Activated B cell treated with CpG ODN at 0.5 μM for 24 hours (primary cell): ENCODE data around the gene CLDN20. TPM values are rescaled to one million over a fixed set of nuclear protein-coding genes. Genes with fewer than 3 reads are reported as not detected.

Experiments used
- ATAC-seq: fragments of 200-7000 bp; cut with Tn5 transposase; one replicate; pipeline ENCODE4 v1.10.0; 2021; ENCODE audit warnings: low read depth, mild to moderate bottlenecking, moderate library complexity
- CTCF ChIA-PET: fragments of 350-600 bp; sonication (Branson Sonifier 250); formaldehyde crosslinking; loops from one replicate; lab custom pipeline; 2021; ENCODE audit warnings: antibody characterized with exemption; lab: Charles Lee
- POLR2A ChIA-PET: fragments of 350-600 bp; sonication (Branson Sonifier 250); formaldehyde crosslinking; loops from one replicate; lab custom pipeline; 2021; ENCODE audit warnings: antibody characterized with exemption; lab: Charles Lee
- DNase-seq: peaks from one replicate; pipeline ENCODE4 v3.0.0; 2022
- H3K27ac Mint-ChIP-seq: one replicate; pipeline ENCODE4 v1.8.0; 2020; ENCODE audit warnings: mixed read lengths
- H3K27me3 Mint-ChIP-seq: one replicate; pipeline ENCODE4 v1.8.0; 2021; ENCODE audit warnings: mixed read lengths
- H3K36me3 Mint-ChIP-seq: one replicate; pipeline ENCODE4 v1.8.0; 2021; ENCODE audit warnings: low read depth, mixed read lengths
- H3K4me1 Mint-ChIP-seq: one replicate; pipeline ENCODE4 v1.8.0; 2021; ENCODE audit warnings: mixed read lengths
- H3K4me3 Mint-ChIP-seq: one replicate; pipeline ENCODE4 v1.8.0; 2020; ENCODE audit warnings: mild to moderate bottlenecking, mixed read lengths
- H3K9me3 Mint-ChIP-seq: one replicate; pipeline ENCODE4 v1.8.0; 2020; ENCODE audit warnings: mixed read lengths
- CTCF ChIP-seq: fragments of 200-600 bp; IDR thresholded peaks from one replicate; pipeline ENCODE4 v1.8.0; 2022; ENCODE audit warnings: antibody characterized with exemption, mild to moderate bottlenecking
- intact Hi-C: fragments of 100-400 bp; cut with micrococcal nuclease; formaldehyde crosslinking; loops from one replicate; pipeline ENCODE4 v1.15.1; 2024
- total RNA-seq: library from RNA; stranded (reverse); gene quantifications from 2 replicates; pipeline ENCODE4 v1.2.3, GENCODE V29; 2022

CLDN20 gene
- total RNA-seq, 1 donor from 2014 or later = not detected

- POLR2A ChIA-PET = no interaction called here
- no peaks in the 10 kb centered on the region for H3K36me3 Mint-ChIP-seq
- H3K4me1 Mint-ChIP-seq = peaks cover 3% of the 10 kb centered on the region
- TF ChIP-seq CTCF = no peak
- H3K27ac Mint-ChIP-seq = no peak overlapping the region
- H3K9me3 Mint-ChIP-seq = no peaks in the 10 kb centered on the region
- ATAC-seq (no peak), DNase-seq (no peak)
- H3K27me3 Mint-ChIP-seq = no peaks in the 10 kb centered on the region
- intact Hi-C loops = loop anchor here (2.0 to 5.0 kb wide), 5 partner anchors 1071 to 1859 kb away; partner anchors contain the start of gene ARID1B
- H3K4me3 Mint-ChIP-seq = no peak overlapping the region
- CTCF ChIA-PET = no interaction called here
Observed at GRCh38 chr6:155325700-155326516, 62.1 kb downstream of the CLDN20 start.

Other genes with a start within 250 kb of the CLDN20 start
- gene TFB1M, start 50.5 kb downstream of the CLDN20 start, total RNA-seq = 35.2 and 41.5 TPM in 2 replicates
- gene NOX3, start 191.8 kb downstream of the CLDN20 start, total RNA-seq = not detected in 2 replicates